GM21529 (cell line): Measurements from ENCODE around the gene NFS1.
"Not testable (repeated sequence)": the region's sequence is repeated elsewhere in the genome, so short reads cannot be mapped to it uniquely, and the experiment has no call there.

ENCODE experiments used
- ATAC-seq: cut with Tn5 transposase; IDR thresholded peaks from one replicate; pipeline ENCODE4 v1.9.1; 2021; ENCODE audit not compliant: unreplicated experiment

The NFS1 gene

GRCh38 chr20:35699127-35699956 lies at the start of gene NFS1, which contains the start of gene ROMO1:
NFS1 (minus strand) TSS chr20:35699352; CDS start chr20:35699288, 64 bp downstream.
ROMO1 (plus strand) TSS chr20:35699405; CDS start chr20:35699633, 228 bp downstream.
- ATAC-seq, result peak; percentile 81

GRCh38 chr20:35744492-35744841 lies 45.3 kb upstream of the NFS1 start:
- not testable (repeated sequence) for ATAC-seq

- no peak for ATAC-seq
These were observed 44.7 kb upstream of the NFS1 start for GRCh38 chr20:35743693-35744491.

GRCh38 chr20:35742741-35743523 lies 43.8 kb upstream of the NFS1 start:
- ATAC-seq, result peak; percentile 32

GRCh38 chr20:35741892-35742740 lies 43.0 kb upstream of the NFS1 start, which contains the start of gene RBM39:
RBM39 (minus strand) TSS chr20:35742260; CDS start chr20:35740874, 1,386 bp downstream.
- peak; percentile 86 for ATAC-seq

- no peak for ATAC-seq
These were observed 40.4 kb upstream of the NFS1 start for GRCh38 chr20:35739294-35740163.

- ATAC-seq, result no peak
These were observed 39.4 kb upstream of the NFS1 start for GRCh38 chr20:35738410-35739179.

- ATAC-seq, result no peak
These were observed 38.7 kb upstream of the NFS1 start for GRCh38 chr20:35737865-35738333.

- ATAC-seq, result no peak
These were observed 36.8 kb upstream of the NFS1 start for GRCh38 chr20:35735826-35736470.

- no peak for ATAC-seq
These were observed 35.9 kb upstream of the NFS1 start for GRCh38 chr20:35734777-35735649.

GRCh38 chr20:35734374-35734773 lies 35.2 kb upstream of the NFS1 start:
- ATAC-seq, result no peak

- ATAC-seq, result no peak
These were observed 33.5 kb upstream of the NFS1 start for GRCh38 chr20:35732644-35732982.

GRCh38 chr20:35731862-35732643 lies 32.9 kb upstream of the NFS1 start:
- no peak for ATAC-seq

- ATAC-seq, result no peak
These were observed 32.3 kb upstream of the NFS1 start for GRCh38 chr20:35731469-35731788.

GRCh38 chr20:35730583-35731468 lies 31.7 kb upstream of the NFS1 start:
- ATAC-seq, result no peak
